NCI-H226 (cell line): ENCODE results near the gene JMJD7.
A peak's percentile ranks its signal among the peaks of the same experiment; 100 is the strongest.

Source experiments
- DNase-seq: peaks from one replicate; pipeline ENCODE4 v3.0.0-alpha.2; 2015

The JMJD7 gene

DNA sequence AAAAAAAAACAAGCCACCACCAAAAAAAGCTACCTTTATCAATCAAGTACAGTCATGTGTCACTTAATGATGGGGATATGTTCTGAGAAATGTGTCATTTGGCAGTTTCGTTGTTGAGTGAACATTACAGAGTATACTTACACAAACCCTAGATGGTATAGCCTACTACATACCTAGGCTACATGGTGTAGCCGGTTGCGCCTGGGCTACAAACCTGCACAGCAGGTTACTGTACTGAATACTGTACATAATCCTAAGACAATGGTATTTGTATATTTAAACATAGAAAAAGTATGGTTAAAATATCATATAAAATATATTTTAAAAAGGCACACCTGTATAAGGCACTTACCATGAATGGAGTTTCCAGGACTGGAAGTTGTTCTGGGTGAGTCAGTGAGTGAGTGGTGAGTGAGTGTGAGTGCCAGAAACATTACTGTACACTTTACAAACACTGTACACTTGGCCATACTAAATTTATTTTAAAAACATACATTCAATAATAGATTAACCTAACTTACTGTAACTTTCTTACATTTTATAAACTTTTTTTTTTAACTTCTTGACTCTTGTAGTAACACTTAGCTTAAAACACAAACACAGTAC lies 25.9 kb upstream of the JMJD7 start:
- DNase-seq, result no peak

DNA sequence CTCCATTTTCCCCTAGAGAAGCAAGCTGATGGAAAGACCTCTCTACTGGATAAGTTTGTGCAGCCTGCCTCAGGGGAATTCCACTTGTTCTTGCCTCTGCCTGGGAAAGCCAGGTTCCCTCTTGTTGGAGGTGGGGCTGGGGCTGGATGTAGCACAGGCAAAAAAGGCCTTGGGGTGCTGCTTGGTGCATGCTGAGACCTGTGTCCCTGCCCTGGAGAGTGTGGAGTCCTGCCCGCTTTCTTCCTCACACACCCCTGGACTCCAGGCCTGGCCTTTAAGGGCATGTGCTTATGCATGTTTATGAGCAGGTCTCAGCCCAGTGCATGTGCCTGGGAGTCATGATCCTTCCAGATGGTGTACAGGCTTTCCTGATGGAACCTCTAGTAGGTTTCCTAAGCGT lies 23.5 kb upstream of the JMJD7 start:
- no peak for DNase-seq

DNA sequence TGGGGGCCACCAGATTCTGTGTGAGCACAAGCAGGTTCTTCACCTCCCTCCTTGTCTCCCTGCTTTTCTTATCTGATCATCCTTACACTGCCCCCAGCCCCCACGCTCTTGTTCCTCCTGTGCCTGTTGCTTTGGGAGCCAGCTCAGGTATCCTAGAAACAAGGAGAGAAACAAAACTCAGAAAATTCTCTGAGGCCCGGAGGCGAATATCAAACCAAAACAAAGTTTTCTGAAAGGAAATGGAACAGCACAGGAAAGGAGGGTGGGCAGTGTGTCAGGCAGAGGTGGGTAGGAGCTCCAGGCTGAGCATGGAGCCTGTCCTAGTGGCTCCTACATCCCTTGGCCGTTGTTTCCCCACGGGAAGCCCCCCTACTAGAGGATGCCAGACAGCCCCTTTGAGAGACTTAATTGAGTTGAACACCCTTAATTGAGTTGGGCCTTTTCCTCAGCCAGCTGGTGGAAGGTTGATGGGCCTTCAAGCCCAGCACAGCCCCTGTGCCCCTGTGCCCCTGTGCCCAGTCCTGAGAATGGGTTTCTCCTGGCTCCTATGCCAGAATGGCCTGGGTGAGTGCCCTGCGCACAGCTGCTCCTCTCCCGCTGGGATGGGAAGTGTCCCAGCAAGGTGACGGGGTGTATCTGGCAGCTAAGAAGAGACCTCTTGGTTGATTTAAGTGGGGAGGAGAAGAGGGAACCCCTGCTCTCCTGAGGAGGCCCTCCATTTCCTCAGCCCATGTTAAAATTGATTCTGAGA lies 22.8 kb upstream of the JMJD7 start:
- DNase-seq, result peak; percentile 28

DNA sequence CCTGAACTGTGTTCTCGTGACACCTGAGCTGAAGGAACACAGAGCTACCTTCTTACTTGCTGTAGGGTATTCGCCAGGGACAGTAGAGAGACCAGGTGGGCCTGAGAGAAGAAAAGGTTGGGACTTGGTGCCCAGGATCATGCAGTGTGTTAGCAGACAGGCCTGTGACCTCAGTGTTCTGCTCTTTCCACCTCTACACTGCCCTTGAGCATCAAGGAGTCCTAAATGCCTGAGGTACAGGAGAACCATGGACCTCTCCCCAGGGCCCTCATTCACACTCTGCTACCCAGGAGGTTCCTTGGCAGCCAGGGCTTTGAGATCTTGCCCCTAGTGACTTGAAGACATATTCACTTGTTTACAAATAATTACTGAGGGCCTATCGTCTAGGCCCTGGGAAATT lies 22.2 kb upstream of the JMJD7 start:
- DNase-seq, result no peak

DNA sequence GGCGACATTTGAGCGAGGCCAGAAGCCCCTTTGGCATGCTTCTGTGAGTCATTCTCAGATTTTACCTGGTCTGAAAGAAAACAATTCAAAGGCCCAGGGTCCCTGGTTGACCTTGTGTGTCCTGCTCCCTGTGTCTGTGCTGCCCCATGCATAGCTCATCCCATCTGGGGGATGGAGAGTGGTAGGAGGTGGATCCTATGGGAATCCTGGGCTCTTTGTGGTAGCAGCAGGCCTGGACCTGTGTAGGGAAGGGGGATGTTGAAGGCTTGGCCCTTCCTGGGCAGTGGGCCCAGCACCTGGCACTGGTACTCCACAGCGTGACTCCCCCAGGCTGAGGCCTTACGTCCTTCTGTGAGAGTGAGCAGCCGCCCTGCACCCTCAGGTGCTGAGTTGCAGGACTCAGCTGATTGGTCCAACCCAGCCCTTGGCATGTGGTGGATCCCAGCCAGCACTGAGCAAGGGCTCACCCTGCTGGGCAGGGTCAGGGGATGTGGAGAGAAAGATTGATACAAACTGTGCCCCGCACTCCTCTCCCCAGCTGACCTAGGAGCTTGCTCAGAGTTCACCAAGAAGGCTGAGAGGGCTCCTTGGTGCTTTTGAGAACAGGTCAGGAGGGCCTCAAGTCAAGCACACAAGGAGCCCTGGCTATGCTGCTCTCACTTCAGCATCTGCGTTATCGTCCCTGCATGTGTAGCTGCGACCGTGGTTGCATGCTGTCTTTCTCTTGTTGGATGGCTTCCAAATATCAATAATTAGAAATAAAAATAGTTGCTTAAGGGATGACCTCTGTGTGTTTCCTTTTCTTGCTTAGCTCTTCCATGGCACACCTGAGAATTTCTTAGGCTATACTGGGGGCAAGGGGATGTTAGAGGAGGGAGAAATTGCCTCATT lies 21.4 kb upstream of the JMJD7 start:
- peak; percentile 79 for DNase-seq

DNA sequence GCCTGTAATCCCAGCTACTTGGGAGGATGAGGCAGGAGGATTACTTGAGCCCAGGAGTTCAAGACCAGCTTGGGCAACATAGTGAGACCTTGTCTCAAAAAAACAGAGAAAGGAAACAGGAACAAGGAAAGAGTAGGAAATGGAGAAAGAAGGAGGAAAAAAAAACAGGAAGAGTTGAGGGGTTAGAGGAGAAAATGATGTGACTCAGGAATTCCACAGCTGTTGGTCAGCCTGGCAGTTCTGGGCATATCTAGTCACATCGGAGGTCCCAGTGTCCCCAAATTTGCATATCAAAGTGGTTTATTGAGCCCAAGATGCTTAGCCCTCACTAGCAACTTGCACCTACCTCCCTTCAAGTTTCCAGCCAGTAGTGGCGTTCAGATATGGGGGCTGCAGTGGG lies 18.8 kb upstream of the JMJD7 start:
- DNase-seq, result no peak

DNA sequence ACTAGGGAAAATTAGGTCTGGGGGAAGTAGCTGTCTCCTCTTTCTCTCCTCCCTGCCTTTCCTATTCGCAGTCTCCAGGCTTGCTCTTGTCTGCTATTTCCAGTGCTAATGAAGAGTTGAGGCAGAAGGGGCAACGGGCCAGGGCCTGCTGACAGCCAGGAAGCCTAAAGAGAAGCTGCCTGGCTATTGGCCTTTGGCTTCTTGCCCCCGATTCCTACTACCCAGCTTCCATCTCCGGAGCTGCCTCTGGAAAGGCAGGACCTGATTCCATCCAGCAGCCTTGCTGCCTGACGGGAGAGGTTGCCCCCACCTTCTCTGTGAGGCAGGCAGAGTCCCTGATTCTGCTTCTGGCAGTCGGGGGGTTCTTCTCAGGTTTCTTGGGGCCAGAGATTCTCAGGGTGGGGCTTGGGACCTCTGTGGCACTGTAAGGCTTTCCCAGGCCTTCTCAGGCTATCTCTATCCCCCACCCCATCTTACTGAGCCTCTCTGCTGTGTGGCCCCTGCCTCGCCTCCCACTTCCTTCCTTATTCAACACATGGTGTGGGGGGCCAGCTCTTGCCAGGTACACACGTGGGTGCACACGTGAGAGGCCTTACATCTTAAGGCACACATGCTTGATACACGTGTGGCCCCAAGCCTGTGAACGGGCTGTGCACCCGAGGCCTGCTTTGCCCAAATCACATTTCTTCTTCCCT lies 18.2 kb upstream of the JMJD7 start:
- DNase-seq, result no peak

DNA sequence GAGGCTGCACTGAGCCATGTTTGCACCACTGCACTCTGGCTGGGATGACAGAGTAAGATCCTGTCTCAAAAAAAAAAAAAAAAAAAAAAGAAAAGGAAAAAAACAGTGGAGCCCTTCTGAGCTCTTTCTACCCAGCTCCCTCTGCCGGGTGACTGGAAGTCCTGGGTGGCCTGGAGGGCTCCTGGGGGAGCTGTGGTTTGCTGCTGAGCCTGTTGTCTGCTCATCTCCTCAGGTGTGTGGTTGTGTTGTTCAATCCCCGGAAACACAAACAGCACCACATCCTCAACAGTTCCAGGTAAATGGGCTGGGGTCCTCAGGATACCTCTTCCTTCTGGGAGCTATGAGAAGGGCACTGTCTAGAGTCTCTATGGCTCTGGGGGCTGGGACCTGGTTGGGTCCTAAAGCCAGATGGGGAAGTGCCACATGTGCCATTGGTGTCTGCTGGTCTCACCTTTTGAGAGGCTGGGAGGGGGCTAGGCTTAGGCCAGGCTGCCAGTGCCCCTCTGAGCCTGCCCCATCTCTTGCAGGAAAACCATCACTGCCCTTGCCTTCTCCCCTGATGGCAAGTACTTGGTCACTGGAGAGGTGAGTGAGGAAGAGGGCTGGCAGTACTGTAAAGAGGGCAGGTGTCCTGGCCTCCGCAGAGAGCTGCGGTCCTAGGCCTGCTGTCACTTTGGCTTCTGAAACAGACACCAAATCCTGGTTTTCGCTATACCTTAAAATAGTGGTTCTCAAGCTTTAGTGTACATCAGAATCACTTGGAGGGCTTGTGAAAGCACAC lies 17.1 kb upstream of the JMJD7 start:
- DNase-seq, result no peak

DNA sequence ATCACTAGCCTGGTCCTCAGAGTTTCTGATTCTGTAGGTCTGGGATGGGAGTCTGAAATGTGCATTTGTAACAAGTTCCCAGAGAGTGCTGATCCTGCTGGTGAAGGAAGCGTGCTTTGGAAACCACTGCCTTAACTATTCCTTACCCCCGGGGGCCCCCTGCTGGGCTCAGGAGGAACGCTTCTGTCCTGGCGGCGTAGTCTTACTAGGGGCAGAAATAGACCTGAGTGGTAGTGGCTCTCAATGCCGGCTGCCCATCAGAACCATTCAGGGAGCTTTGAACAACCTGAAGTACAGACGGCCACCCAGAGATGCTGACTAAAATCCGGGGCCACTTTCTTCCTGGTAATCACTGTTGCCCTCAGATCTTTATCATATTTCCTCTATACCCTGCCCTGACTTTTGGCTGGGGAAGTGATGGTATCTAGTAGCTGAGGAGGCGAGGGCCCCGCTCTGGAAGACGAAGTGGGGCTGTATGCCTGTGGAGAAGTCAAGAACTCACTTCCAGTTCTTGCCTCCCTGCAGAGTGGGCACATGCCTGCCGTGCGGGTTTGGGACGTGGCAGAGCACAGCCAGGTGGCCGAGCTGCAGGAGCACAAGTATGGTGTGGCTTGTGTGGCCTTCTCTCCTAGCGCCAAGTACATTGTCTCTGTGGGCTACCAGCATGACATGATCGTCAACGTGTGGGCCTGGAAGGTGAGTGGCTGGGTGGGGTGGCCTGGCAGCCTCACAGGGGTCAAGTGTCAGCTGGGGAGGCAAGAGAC lies 16.3 kb upstream of the JMJD7 start:
- DNase-seq, result peak; percentile 36

DNA sequence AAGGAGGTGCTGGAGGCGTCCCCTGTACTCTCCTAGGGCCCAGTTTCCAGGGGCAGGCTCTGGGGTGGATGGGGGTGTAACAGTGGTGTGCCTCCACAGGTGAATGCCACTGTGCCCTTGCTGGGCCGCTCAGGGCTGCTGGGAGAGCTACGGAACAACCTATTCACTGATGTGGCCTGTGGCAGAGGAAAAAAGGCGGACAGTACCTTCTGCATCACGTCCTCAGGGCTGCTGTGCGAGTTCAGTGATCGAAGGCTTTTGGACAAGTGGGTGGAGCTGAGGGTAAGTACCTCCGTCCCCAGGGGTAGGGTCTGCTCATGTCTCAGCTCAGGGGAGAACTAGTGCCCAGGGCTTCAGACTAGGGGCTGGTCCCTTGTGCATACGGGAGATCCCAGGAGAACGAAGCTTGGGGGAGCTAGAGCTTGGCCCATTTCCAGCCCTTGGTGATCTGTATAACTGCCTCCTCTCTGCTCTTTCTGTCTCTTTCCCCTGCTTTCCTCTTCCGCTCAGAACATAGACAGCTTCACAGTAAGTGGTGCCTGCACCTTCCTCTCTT lies 15.0 kb upstream of the JMJD7 start:
- DNase-seq, result no peak

DNA sequence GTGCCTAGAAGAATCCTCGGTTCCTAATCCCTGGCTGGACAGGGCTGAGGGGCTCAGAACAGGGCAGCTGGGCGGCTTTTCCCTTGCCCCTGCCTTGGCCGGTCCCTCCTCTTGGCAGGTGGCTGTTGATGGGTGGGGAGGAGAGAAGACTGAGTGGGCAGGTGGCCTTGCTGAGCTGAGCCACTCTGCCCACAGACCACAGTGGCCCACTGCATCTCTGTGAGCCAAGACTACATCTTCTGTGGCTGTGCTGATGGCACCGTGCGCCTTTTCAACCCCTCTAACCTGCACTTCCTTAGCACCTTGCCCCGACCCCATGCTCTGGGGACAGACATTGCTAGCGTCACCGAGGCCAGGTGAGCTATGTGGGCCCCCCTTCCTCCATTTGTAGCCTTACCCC lies 14.5 kb upstream of the JMJD7 start:
- DNase-seq, result no peak

DNA sequence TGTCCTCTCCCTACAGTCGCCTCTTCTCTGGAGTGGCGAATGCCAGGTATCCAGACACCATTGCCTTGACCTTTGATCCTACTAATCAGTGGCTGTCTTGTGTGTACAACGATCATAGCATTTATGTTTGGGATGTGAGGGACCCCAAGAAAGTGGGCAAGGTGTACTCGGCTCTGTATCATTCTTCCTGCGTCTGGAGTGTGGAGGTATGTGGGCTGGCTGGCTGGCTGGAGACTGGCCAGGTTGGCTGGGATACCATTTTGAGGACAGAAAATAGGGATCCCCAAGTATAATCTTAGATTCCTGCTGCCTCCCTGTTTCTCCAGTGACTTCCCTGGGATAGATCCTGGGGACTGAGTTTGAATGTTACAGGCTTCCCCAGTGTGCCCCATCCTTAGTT lies 13.4 kb upstream of the JMJD7 start:
- DNase-seq, result no peak

DNA sequence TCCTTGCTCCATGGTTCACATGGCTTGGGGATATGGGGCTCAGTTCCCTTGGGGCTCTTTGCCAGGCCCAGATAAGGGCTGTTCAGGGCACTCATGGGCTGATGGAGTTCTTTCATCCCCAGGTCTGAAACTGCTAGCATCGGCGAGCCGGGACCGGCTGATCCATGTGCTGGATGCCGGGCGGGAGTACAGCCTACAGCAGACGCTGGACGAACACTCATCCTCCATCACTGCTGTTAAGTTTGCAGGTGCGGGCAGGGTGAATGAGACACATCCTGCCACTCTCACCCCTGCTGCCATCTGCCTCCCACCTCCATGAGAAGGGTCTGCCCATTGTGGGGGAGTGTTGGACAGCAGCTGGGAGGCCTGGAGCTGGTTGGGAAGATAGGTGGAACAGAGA lies 11.1 kb upstream of the JMJD7 start:
- DNase-seq, result no peak

DNA sequence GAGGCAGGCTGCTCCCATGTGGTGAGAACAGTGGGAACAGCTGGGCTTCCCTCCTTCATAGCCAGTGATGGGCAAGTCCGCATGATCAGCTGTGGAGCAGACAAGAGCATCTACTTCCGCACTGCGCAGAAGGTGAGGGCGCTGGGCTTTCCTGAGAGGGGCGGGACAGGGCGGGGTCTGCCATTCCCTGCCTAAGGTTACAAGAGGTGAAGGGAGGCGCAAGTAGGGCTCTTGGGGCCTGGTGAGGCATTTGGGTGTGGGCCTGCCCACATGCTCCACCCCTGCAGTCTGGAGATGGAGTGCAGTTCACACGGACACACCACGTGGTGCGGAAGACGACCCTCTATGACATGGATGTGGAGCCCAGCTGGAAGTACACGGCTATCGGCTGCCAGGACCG lies 10.6 kb upstream of the JMJD7 start:
- DNase-seq, result no peak

DNA sequence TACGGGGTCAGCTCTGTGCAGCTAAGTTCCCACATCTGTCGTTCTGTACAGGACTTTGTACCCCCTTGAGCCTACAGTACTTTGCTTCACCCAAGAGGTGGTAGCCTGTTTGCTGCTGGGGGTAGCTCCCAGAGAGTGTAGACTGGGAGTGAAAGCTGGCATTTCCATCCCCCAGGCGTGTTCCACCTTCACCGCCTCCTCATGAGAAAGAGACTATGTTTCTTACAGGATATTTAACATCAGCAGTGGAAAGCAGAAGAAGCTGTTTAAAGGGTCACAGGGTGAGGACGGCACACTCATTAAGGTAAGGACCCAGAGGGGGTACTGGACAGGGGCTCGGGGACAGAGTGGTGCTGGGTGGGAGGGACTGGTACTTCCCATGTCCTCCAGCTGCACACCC lies 10.1 kb upstream of the JMJD7 start:
- DNase-seq, result no peak

DNA sequence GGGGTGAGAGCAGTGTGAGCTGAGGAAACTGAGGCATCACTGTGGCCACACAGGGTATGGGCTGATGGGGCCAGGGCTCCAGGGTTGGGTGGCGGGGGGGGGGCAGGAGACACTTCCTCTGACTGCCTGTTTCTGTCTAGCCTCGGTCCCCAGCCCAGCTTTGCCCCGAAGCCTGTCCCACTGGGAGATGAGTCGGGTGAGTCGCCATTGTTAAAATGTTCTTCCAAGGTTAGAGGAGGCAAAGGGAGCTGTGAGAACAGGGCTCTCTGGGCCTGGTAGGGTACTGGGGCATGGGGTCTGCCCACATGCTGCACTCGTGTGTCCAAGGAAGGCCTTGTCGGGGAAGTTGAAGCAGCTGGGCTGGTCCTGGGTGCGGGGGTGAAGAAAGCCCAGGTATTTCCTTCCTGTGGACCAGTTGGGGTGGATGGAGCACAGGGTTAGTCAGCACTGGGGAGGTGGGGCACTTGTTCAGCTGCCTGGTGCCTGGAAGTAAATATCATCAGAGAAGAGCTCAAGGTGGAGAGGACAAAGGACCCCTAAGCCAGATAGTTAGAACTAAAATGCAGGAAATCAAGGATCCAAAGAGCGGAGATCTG lies 8.3 kb upstream of the JMJD7 start:
- DNase-seq, result no peak

DNA sequence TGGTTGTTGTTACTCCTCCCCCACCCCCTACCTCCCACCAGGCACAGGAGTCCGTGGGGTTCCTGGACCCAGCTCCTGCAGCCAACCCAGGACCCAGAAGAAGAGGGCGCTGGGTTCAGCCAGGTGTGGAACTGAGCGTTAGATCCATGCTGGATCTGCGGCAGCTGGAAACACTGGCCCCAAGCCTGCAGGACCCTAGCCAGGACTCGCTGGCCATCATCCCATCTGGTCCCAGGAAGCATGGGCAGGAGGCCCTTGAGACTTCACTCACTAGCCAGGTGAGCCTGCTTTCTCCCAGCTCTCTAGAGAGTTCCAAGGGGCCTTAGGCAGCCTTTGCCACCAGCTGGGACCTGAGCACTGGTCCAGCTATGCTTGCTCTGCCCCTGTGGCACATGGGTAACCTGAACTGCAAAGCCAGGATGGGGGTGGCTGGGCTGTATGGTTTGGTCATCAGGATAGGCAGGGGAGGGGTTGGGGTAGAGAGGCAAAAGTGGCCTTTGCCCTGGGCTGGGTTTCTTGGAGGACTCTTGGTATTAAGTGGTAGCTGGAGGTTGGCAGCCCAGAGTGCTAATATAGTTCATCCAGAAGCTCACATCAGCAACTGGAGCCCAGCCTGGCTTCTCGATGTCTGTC lies 7.0 kb upstream of the JMJD7 start:
- DNase-seq, result no peak

DNA sequence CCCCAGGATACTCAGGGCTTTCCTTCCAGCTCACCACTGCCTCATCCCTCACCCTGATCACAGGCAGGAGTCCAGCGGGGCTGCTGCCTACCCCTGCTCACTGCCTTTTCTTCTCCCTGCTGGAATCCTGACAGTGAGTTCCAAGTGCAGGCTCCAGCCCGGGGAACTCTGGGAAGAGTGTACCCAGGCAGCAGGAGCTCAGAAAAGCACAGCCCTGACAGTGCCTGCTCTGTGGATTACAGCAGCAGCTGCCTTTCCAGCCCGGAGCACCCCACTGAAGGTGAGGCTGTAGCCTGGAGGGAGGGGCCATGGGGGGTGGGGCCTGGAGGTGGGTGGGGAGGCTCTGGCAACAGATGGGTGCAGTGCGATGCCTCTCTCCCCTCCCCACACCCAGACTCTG lies 6.1 kb upstream of the JMJD7 start:
- DNase-seq, result no peak

DNA sequence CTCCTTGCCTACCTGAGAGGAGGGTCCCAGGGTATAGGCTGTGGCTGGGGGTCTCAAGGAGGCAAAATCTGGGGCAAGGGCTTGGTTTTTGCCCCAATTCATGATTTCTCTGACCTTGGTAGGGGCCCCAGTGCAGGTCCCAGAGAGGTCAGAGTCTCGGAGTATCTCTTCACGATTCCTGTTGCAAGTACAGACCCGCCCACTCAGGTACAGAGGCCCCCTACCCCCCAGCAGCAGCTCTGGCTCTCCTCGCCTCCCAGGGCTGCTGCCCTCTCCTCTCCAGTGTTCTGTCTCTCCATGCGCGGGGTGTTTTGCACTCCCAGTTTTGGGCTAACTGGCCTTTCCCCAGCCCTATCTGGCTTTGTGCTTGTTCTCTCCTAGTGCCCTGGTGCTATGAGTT lies 5.4 kb upstream of the JMJD7 start:
- no peak for DNase-seq

DNA sequence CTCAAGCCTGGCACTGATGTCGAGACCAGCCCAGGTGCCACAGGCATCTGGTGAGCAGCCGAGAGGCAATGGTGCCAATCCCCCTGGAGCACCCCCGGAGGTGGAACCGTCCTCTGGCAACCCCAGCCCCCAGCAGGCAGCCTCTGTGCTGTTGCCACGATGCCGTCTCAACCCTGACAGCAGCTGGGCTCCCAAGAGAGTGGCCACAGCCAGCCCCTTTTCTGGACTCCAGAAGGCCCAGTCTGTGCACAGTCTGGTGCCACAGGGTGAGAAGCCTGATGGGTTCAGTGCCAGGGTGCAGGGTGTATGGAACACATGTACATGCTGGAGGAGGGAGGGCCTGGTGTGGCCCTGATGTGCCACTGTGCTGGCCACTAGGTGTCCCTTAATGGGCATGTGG lies 4.9 kb upstream of the JMJD7 start:
- no peak for DNase-seq

DNA sequence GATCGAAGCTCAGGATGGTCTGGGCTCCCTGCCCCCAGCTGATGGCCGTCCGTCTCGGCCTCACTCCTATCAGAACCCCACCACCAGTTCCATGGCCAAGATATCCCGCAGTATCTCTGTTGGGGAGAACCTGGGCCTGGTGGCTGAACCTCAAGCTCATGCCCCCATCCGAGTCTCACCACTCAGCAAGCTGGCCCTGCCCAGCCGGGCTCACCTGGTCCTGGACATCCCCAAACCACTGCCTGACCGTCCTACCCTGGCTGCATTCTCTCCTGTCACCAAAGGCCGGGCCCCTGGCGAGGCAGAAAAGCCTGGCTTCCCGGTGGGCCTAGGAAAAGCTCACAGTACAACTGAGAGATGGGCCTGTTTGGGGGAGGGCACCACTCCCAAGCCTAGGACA lies 4.4 kb upstream of the JMJD7 start:
- no peak for DNase-seq
